ENCODE results near the gene MYL9. TPM values are rescaled to one million over a fixed set of nuclear protein-coding genes. Genes with fewer than 3 reads are reported as not detected.

The MYL9 gene
- total RNA-seq, 4 donors from 2014 or later: 7.3 to 59.4 (median 20.8) TPM

DNA sequence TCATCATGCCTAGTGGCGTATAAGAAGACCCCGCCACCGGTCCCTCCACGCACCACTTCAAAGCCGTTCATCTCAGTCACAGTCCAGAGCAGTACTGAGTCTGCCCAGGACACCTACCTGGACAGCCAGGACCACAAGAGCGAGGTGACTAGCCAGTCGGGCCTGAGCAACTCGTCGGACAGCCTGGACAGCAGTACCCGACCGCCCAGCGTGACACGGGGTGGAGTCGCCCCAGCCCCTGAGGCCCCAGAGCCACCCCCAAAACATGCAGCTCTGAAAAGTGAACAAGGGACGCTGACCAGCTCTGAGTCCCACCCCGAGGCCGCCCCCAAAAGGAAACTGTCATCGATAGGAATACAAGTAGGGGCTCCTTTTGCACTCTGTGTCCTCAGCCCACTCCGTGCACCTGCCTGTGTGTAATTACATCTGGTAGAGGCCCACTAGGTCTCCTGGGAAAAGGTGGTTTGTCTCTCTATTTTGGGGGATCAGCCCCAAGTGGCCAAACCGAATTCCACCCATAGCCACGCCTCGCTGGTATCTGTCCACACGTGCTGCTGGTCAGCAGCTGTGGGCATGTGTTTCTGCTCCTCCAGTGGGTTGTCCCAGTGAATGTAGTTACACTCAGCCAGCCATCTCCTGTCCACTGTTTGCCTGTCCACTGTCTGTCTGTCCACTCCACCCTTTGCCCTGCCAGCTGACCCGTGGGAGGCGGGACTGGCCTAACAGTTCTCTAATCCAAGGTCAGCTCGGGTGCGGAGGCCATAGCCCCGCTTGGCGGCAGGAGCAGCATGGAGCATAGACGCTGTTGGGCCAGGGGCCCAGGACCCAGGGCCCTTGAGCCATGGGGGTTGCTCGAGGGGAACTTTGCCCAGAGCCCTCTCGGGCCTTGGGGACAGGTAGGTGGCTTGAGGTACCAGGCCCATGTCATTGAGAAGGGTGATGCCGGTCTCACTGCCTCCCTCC, 44.3 kb upstream of the MYL9 start:
- H3K4me1 ChIP-seq: peaks cover 25 to 30% of the 10 kb centered on the region in 2 donors
- ATAC-seq (no peak), DNase-seq (no peak)
- in situ Hi-C loops (cut with MboI; ENCODE audit: low sequenced_read_pairs in 4 of 4) (no loop called here), intact Hi-C loops (cut with DNase I; ENCODE audit: low total_unique reads) (no loop called here)
- TF ChIP-seq, protein P1, sequence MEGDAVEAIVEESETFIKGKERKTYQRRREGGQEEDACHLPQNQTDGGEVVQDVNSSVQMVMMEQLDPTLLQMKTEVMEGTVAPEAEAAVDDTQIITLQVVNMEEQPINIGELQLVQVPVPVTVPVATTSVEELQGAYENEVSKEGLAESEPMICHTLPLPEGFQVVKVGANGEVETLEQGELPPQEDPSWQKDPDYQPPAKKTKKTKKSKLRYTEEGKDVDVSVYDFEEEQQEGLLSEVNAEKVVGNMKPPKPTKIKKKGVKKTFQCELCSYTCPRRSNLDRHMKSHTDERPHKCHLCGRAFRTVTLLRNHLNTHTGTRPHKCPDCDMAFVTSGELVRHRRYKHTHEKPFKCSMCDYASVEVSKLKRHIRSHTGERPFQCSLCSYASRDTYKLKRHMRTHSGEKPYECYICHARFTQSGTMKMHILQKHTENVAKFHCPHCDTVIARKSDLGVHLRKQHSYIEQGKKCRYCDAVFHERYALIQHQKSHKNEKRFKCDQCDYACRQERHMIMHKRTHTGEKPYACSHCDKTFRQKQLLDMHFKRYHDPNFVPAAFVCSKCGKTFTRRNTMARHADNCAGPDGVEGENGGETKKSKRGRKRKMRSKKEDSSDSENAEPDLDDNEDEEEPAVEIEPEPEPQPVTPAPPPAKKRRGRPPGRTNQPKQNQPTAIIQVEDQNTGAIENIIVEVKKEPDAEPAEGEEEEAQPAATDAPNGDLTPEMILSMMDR (IDR thresholded peaks at IDR 0.05 in 4 of 5, conservative IDR thresholded peaks at IDR 0.05 in 1 of 5): no peak
- TF ChIP-seq POLR2A (IDR thresholded peaks at IDR 0.05): no peak
- H3K27ac ChIP-seq: peak overlapping the region in 2 of 4 donors; percentile 13 to 89
- H3K9me3 ChIP-seq: no peaks in the 10 kb centered on the region
- no peak overlapping the region for H3K4me3 ChIP-seq
- H3K27me3 ChIP-seq: no peaks in the 10 kb centered on the region
- peaks cover 0 to 59% of the 10 kb centered on the region in 2 donors for H3K36me3 ChIP-seq

DNA sequence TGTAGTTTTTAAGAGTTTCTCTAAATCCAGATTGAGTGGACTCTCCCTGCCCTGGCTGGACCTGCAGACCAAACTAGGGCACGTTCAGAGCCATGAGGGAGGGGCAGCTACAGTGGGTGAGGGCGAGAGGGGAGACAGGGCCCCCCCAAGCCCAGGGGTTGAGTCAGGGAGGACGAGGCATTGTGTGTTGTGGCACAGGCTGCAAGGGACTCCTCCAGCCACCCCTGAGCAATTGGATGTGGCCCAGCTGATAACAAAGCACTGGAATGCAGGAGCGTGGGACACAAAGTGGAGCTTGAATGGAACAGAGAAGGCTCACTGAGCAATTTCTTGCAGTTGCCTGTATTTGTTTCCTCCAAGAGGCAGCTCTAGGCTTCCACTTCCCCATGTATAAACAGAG, 43.5 kb upstream of the MYL9 start:
- no peak for DNase-seq
- no peak for ATAC-seq
- TF ChIP-seq, protein P1 (IDR thresholded peaks at IDR 0.05 in 4 of 5, conservative IDR thresholded peaks at IDR 0.05 in 1 of 5): no peak
- TF ChIP-seq POLR2A (IDR thresholded peaks at IDR 0.05): no peak
- no peaks in the 10 kb centered on the region for H3K27me3 ChIP-seq
- H3K36me3 ChIP-seq: peaks cover 0 to 66% of the 10 kb centered on the region in 2 donors
- H3K4me1 ChIP-seq: peaks cover 16 to 21% of the 10 kb centered on the region in 2 donors
- H3K27ac ChIP-seq: no peak overlapping the region
- no peak overlapping the region for H3K4me3 ChIP-seq
- in situ Hi-C loops (cut with MboI; ENCODE audit: low sequenced_read_pairs in 4 of 4): no loop called here
- intact Hi-C loops (cut with DNase I; ENCODE audit: low total_unique reads): no loop called here
- H3K9me3 ChIP-seq: no peaks in the 10 kb centered on the region

DNA sequence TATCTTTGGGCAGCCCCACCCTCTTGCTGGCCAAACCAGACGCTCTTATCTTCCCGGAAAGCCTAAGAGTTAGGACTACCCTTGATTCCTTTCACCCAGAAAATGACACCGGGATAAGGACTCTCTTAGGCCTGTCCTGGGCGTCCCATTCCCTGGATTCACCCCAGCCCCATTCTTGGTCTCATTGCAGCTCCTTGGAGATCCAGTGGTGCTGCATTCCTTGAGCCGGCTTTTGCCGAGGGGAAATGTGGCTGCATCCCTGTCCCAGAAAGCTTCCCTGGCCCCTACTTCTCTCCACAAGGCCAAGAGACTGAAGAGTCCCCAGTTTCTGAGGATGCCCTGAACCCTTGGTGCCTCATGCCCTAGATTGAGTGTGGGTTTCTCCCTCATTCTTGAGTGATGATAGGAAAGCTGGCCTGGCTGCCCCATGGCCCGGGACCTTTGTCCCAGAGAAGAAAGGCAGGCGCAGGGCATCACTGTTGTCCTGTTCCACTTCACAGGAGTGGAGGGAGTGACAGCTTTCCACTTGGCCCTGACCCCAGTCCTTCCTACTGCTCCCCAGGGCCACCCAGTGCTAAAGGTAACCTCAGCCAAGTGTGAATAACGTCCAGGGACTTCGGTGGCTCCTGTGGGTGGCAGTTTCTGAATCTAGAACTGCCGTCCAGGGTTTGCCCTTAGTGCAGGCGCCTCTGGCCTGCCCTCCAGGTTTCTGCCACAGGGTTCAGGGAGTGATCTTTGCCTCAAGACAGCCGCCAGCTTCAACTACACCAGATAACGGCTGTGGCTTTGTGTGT, 42.7 kb upstream of the MYL9 start:
- no peak overlapping the region for H3K4me3 ChIP-seq
- H3K4me1 ChIP-seq: peaks cover 9 to 14% of the 10 kb centered on the region in 2 donors
- intact Hi-C loops (cut with DNase I; ENCODE audit: low total_unique reads): no loop called here
- in situ Hi-C loops (cut with MboI; ENCODE audit: low sequenced_read_pairs in 4 of 4): no loop called here
- H3K27ac ChIP-seq: peak overlapping the region in 2 of 4 donors; percentile 18 to 41
- no peaks in the 10 kb centered on the region for H3K27me3 ChIP-seq
- DNase-seq (no peak), ATAC-seq (no peak)
- TF ChIP-seq, protein P1 (IDR thresholded peaks at IDR 0.05 in 4 of 5, conservative IDR thresholded peaks at IDR 0.05 in 1 of 5): no peak
- TF ChIP-seq POLR2A (IDR thresholded peaks at IDR 0.05): no peak
- H3K9me3 ChIP-seq: no peaks in the 10 kb centered on the region
- H3K36me3 ChIP-seq: peaks cover 0 to 71% of the 10 kb centered on the region in 2 donors

DNA sequence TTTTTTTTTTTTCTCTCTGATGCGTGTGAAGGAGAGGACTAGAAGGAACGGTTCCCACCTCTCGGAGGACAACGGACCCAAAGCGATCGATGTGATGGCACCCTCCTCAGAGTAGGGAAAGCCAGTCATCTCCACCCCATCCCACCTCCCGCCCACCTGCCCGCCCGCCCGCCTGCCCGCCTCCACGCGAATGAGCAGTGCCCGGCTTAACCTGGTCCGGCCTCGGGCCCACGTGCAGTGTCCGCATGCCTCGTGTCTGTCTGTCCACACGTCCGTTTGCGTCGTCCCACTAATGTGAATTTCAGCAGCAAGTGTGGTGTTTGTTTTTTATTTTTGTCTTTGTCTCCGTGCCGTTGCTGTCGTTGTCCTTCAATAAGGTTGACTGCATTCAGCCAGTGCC, 42.1 kb upstream of the MYL9 start:
- H3K36me3 ChIP-seq: peaks cover 0 to 73% of the 10 kb centered on the region in 2 donors
- TF ChIP-seq, protein P1 (IDR thresholded peaks at IDR 0.05 in 4 of 5, conservative IDR thresholded peaks at IDR 0.05 in 1 of 5): no peak
- no peak for TF ChIP-seq POLR2A (IDR thresholded peaks at IDR 0.05)
- in situ Hi-C loops (cut with MboI; ENCODE audit: low sequenced_read_pairs in 4 of 4) (no loop called here), intact Hi-C loops (cut with DNase I; ENCODE audit: low total_unique reads) (no loop called here)
- H3K4me1 ChIP-seq: peaks cover 3 to 9% of the 10 kb centered on the region in 2 donors
- ATAC-seq (no peak), DNase-seq (peak in 1 of 2 donors; percentile 9)
- H3K9me3 ChIP-seq: no peaks in the 10 kb centered on the region
- H3K27me3 ChIP-seq: no peaks in the 10 kb centered on the region
- no peak overlapping the region for H3K4me3 ChIP-seq
- peak overlapping the region in 1 of 4 donors; percentile 16 for H3K27ac ChIP-seq
